Stimulated activated CD4-positive, alpha-beta T cell treated with anti-CD3 and anti-CD28 coated beads, Interleukin-1b, Interleukin-23, amount 100 ng/mL, for 4 hours (primary cell): Measurements from ENCODE around the gene GRB7.
"Not testable (repeated sequence)": the region's sequence is repeated elsewhere in the genome, so short reads cannot be mapped to it uniquely, and the experiment has no call there.

Experiments
- DNase-seq, 2 donors: peaks; one replicate each; pipeline ENCODE4 v3.0.0-alpha.2; 2020; ENCODE audit warnings: low read depth in 2 of 2

GRB7 gene

DNA sequence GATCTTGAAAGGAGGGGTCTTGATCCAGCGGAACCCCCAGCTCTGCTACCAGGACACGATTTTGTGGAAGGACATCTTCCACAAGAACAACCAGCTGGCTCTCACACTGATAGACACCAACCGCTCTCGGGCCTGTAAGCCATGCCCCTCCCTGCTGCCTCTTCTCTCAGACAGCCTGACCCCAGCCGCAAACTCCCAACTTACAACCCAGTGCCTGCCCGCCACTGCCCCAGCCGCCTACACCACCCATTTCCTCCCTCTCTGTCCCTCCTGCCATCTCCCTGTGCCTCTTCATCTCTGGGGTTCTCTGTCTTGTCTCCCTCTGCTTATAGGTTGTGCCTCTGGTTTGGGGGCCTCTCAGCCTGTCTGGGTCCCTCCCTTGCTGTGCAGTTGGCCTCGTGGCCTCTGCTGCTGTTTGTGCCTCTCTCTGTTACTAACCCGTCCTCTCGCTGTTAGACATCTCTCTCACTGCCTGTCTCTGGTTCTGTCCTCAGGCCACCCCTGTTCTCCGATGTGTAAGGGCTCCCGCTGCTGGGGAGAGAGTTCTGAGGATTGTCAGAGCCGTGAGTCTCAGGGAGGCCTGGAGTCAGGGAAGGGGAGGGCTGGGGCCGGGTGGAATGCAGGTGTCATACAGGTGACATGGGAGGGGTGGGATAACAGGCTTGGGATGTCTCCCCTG, 28.3 kb upstream of the GRB7 start:
- DNase-seq = no peak

DNA sequence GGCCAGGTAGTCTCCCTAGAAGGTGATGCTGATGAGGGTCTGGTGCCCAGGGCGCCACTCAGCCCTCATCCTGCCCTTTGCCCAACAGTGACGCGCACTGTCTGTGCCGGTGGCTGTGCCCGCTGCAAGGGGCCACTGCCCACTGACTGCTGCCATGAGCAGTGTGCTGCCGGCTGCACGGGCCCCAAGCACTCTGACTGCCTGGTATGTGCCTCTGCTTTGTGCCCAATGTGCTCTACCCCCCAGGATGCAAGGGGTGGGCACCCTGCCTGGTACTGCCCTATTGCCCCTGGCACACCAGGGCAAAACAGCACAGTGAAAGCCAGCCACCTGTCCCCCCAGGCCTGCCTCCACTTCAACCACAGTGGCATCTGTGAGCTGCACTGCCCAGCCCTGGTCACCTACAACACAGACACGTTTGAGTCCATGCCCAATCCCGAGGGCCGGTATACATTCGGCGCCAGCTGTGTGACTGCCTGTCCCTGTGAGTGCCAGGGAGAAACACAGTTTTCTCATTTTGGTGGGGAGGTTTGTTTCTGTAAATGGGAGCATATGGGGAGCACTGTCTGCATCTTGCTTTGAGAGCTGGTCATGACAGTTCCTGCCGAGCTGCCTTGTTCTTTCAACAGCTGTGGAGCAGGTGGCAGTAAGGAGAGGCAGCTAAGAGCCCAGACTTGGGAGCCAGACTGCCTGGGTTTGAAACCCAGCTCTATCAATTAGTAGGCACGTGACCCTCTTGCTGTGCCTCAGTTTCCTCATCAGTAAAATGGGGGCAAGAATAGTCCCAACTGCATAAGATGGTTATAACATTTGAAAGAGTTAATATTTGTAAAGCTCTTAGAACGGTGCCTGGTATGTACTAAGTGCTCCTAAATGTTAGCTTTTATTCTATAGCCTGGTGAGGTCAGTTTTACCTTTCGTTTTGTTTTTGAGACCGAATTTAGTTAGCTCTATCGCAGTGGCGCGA, 27.5 kb upstream of the GRB7 start:
- no peak for DNase-seq

GRCh38 chr17:39711071-39711470, 26.7 kb upstream of the GRB7 start:
- DNase-seq = not testable (repeated sequence)

- DNase-seq = no peak
Measured at GRCh38 chr17:39711851-39712250, 25.9 kb upstream of the GRB7 start.

DNA sequence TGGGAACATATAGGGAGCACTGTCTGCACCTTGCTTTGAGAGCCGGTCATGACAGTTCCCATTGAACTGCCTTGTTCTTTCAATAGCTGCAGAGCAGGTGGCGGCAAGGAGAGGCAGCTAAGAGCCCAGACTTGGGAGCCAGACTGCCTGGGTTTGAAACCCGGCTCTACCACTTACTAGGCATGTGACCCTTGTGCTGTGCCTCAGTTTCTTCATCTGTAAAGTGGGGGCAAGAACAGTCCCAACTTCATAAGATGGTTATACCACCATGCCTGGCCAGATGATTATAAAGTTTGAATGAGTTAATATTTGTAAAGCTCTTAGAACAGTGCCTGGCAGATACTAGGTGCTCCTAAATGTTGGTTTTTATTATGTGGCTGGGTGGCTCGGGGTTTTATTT, 23.5 kb upstream of the GRB7 start:
- DNase-seq = no peak

- no peak for DNase-seq
Measured at GRCh38 chr17:39715375-39716072, 22.2 kb upstream of the GRB7 start.

DNA sequence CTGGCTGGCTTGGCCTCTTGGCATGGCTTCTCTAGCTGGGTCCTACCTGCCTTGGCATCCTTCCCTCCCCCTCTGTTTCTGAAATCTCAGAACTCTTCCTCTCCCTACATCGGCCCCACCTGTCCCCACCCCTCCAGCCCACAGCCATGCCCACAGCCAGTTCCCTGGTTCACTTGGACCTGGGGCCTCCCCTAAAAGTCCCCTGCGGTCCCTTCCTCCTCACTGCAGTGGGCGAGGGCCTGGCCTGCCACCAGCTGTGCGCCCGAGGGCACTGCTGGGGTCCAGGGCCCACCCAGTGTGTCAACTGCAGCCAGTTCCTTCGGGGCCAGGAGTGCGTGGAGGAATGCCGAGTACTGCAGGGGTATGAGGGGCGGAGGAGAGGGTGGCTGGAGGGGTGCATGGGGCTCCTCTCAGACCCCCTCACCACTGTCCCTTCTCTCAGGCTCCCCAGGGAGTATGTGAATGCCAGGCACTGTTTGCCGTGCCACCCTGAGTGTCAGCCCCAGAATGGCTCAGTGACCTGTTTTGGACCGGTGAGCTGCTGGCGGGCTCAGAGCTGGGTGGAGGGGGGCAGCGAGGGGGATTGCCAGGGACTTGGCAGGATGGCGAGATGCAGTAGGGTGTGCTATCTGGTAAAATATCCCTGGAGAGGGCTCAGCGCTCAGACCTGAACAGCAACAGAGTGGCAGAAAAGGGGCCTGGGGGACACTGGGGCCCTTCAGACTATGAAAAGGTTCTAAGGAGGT, 21.5 kb upstream of the GRB7 start:
- DNase-seq = no peak

DNA sequence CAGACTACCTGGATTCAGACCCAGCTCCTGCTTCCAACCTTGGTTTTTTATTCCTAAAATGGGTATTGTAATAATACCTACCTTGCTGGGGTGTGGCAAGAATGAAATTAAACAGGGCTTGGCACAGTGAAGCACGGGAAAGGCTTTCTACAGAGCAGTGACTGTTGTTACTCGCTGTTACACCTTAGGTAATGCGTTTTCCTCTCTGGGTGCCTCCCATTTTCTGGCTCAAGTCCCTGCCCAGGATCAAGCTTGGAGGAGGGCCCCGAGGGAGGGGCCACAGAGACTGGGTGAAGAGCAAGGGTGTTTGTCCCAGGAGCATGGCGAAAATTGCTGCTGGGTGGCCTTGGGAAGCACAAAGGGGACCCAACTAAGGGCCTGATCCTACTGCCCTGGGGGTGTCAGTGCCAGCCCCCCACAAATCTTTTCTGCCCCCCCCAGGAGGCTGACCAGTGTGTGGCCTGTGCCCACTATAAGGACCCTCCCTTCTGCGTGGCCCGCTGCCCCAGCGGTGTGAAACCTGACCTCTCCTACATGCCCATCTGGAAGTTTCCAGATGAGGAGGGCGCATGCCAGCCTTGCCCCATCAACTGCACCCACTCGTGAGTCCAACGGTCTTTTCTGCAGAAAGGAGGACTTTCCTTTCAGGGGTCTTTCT, 20.7 kb upstream of the GRB7 start:
- no peak for DNase-seq

DNA sequence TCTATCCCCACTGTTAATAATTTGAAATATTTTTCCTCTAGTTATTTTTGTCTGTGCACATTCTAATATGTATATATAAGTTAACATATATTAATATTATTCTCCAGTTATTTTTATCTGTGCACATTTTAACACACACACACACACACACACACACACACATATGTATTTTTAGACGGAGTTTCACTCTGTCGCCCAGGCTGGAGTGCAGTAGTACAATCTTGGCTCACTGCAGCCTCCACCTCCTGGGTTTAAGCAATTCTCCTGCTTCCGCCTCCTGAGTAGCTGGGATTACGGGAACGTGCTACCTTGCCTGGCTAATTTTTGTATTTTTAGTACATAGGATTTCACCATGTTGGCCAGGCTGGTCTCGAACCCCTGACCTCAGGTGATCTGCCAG, 20.1 kb upstream of the GRB7 start:
- DNase-seq = no peak

- no peak for DNase-seq
Measured at GRCh38 chr17:39719563-39720355, 18.0 kb upstream of the GRB7 start.

DNA sequence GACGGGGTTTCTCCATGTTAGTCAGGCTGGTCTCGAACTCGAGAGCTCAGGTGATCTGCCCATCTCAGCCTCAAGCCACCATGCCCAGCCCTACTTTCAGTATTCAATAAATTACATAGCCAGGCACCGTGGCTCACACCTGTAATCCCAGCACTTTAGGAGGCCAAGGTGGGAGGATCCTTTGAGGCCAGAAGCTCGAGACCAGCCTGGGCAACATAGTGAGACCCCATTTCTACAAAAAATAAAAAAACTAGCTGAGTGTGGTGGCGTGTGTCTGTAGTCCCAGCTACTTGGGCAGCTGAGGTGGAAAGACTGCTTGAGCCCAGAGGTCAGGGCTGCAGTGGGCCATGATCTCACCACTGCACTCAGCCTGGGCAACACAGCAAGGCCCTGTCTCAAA, 15.6 kb upstream of the GRB7 start:
- DNase-seq = no peak

DNA sequence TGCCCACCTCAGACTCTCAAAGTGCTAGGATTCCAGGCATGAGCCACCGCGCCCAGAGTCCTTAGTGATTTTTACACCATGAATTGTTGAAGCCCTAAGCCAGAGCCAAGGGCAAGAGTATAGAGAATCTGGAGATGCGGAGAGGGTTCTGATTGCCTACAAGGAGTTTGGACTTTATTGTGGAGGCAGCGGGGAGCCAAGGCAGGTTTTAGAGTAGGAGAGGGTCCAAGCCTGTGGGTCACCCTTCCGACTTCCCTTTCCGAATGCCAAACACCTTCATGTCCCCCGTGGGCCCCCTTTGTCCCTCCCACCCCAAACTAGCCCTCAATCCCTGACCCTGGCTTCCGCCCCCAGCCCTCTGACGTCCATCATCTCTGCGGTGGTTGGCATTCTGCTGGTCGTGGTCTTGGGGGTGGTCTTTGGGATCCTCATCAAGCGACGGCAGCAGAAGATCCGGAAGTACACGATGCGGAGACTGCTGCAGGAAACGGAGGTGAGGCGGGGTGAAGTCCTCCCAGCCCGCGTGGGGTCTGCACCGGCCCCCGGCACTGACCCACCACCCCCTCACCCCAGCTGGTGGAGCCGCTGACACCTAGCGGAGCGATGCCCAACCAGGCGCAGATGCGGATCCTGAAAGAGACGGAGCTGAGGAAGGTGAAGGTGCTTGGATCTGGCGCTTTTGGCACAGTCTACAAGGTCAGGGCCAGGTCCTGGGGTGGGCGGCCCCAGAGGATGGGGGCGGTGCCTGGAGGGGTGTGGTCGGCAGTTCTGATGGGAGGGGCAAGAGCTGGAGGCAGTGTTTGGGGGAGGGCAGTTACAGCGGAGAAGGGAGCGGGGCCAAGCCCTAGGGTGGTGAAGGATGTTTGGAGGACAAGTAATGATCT, 14.5 kb upstream of the GRB7 start:
- no peak for DNase-seq

DNA sequence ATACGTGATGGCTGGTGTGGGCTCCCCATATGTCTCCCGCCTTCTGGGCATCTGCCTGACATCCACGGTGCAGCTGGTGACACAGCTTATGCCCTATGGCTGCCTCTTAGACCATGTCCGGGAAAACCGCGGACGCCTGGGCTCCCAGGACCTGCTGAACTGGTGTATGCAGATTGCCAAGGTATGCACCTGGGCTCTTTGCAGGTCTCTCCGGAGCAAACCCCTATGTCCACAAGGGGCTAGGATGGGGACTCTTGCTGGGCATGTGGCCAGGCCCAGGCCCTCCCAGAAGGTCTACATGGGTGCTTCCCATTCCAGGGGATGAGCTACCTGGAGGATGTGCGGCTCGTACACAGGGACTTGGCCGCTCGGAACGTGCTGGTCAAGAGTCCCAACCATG, 13.0 kb upstream of the GRB7 start:
- DNase-seq = no peak

- DNase-seq = not testable (repeated sequence)
Measured at GRCh38 chr17:39725923-39726322, 11.8 kb upstream of the GRB7 start.

DNA sequence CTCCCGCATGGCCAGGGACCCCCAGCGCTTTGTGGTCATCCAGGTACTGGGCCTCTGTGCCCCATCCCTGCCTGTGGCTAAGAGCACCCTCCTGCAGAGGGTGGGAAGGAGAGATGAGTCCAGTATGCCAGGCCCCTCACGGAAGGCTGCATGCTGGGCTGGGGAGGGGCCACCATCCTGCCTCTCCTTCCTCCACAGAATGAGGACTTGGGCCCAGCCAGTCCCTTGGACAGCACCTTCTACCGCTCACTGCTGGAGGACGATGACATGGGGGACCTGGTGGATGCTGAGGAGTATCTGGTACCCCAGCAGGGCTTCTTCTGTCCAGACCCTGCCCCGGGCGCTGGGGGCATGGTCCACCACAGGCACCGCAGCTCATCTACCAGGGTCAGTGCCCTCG, 11.1 kb upstream of the GRB7 start:
- DNase-seq = no peak

DNA sequence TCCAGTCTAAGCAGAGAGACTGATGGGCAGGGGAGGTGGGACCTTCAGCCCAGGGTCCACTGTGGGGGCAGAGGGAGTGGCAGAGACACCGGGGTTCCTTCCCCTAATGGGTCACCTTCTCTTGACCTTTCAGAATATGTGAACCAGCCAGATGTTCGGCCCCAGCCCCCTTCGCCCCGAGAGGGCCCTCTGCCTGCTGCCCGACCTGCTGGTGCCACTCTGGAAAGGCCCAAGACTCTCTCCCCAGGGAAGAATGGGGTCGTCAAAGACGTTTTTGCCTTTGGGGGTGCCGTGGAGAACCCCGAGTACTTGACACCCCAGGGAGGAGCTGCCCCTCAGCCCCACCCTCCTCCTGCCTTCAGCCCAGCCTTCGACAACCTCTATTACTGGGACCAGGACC, 10.2 kb upstream of the GRB7 start:
- DNase-seq = no peak

DNA sequence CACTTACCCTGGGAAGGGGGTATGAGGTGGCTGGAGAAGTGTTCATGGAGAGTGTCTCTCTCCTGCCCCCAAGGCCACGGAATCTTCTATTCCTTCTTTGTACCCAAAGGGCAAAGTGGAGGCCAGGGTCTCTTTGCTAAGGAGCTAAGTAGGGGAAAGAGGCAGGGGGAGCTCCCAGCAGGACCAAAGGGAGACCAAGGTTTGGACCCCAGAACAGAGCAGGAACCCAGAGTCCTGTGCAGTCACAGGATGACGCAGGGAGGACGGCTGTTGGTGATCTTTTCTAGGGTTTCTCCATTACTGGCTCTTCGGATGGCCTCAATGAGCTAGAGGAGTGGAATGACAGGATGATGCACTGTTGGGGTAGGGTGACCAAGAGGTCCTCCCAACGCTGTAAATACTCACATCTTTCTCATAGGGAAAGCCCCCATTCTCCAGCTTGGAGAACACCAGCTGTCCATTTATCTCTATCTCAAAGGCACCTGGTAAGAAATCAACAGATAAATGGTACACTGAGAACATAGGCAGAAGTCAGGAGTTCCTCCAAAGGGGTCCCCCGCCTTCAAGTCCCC, 8.4 kb upstream of the GRB7 start:
- DNase-seq = no peak

DNA sequence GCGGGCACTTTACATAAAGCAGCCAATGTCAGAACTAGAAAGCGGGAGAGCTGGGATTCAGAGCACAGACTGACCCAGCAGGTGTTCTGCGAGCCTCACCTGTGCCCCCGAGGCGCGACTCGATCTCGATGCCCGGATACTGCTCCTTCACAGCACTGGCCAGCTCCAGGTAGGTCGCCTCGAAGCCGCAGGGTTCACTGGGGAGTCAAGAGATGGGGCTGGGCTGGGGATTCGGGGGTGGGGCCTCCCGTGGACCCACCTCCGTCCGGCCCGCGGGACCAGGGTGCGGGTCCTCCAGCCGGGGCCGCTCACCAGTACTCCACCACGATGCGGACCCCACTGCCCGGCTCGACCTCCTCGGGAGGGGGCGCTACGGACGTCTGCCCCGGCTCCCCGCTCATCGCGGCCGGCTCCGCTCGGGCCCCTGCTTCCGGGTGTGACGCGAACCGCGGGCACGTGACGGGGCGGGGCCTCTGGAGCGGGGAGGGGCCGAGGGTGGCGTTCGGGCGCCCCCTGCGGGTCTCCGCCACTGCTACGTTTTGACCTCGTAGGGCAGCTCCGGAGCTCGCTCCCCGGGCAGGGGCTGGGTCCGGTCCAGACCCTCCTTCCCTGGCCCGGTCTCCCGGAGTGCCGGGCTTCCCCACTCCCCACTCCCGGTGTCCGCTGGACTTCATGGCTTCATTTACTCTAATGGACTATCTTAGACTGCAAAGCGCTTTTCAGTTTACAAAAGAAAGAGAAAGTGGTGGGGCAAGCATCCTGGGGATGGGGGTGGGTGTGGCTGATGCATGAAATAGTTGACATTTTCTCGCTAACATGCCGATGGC, 7.4 kb upstream of the GRB7 start, which contains the start of gene MIEN1:
TSS of gene MIEN1 (minus strand) at position 438 of the 827 bp plus-strand sequence. CDS start at position 401, 37 bp downstream.
- peak; percentile 93 to 96 for DNase-seq
